H1 (cell line): ENCODE results near the gene CRHR2. TPM values are rescaled to one million over a fixed set of nuclear protein-coding genes. Genes with fewer than 3 reads are reported as not detected.

ENCODE experiments used
- CTCF ChIA-PET: fragments of 300-600 bp; sonication (Branson Sonifier 250); formaldehyde crosslinking; loops from one replicate; lab custom pipeline; 2021; ENCODE audit not compliant: partially characterized antibody; lab: Charles Lee
- POLR2A ChIA-PET: fragments of 300-600 bp; sonication (Branson Sonifier 250); formaldehyde crosslinking; loops from one replicate; lab custom pipeline; 2021; ENCODE audit warnings: inconsistent platforms; ENCODE audit not compliant: partially characterized antibody; lab: Charles Lee
- DNase-seq, 2 experiments: peaks; one replicate each; pipeline versions ENCODE4 v3.0.0 to v3.0.0-alpha.2; 2010 to 2022; ENCODE audit warnings: low spot score in 2 of 2, low read depth in 1 of 2, mixed read lengths in 1 of 2
- FAIRE-seq: peaks from 2 replicates; lab custom pipeline; 2011; peaks lifted over from hg19 to GRCh38; lab: Jason Lieb, UNC
- H2AFZ ChIP-seq: 2 replicates; pipeline ENCODE4 v1.8.1; 2012; ENCODE audit warnings: low read length, inconsistent platforms
- H2AK5ac ChIP-seq: 2 replicates; pipeline ENCODE4 v1.6.1; 2013; ENCODE audit warnings: low read depth, low read length
- H2BK120ac ChIP-seq: replicated peaks from 2 replicates; pipeline ENCODE3; 2013; ENCODE audit warnings: low read depth, low read length, inconsistent platforms
- H2BK12ac ChIP-seq: 2 replicates; pipeline ENCODE4 v1.6.1; 2013; ENCODE audit warnings: low read depth, low read length
- H2BK15ac ChIP-seq: 2 replicates; pipeline ENCODE4 v1.6.1; 2013; ENCODE audit warnings: low read length
- H2BK20ac ChIP-seq: 2 replicates; pipeline ENCODE4 v1.6.1; 2013; ENCODE audit warnings: low read length
- H2BK5ac ChIP-seq: 2 replicates; pipeline ENCODE4 v1.6.1; 2013; ENCODE audit warnings: low read depth, low read length
- H3K14ac ChIP-seq: 2 replicates; pipeline ENCODE4 v1.6.1; 2013; ENCODE audit warnings: inconsistent platforms; ENCODE audit not compliant: insufficient read length
- H3K18ac ChIP-seq: 2 replicates; pipeline ENCODE4 v1.6.1; 2013; ENCODE audit warnings: low read length; ENCODE audit errors: extremely low read depth
- H3K23ac ChIP-seq: 2 replicates; pipeline ENCODE4 v1.6.1; 2013; ENCODE audit warnings: inconsistent platforms; ENCODE audit not compliant: insufficient read length
- H3K23me2 ChIP-seq: 2 replicates; pipeline ENCODE4 v1.6.1; 2013; ENCODE audit warnings: low read depth, low read length
- H3K27ac ChIP-seq: 2 replicates; pipeline ENCODE4 v1.6.1; 2011; ENCODE audit warnings: low read depth, low read length, inconsistent platforms
- H3K27me3 ChIP-seq, 4 experiments: replicated peaks in 1 of 4; 1 replicate in 1 of 4; 2 replicates in 3 of 4; pipeline versions ENCODE4 v1.6.1 to v1.8.1; 2011 to 2013; ENCODE audit warnings: low read length in 3 of 4, mild to moderate bottlenecking in 3 of 4, inconsistent platforms in 2 of 4, mixed read lengths in 2 of 4, moderate library complexity in 1 of 4; ENCODE audit not compliant: control insufficient read depth in 3 of 4, insufficient read depth in 3 of 4; ENCODE audit errors: extremely low read depth in 1 of 4
- H3K36me3 ChIP-seq, 4 experiments: 2 replicates each; pipeline versions ENCODE4 v1.6.1 to v1.8.1; 2011 to 2013; ENCODE audit warnings: mild to moderate bottlenecking in 4 of 4, low read length in 3 of 4, moderate library complexity in 2 of 4, control low read depth in 1 of 4, inconsistent platforms in 1 of 4; ENCODE audit not compliant: insufficient read depth in 4 of 4, control insufficient read depth in 2 of 4
- H3K4ac ChIP-seq: replicated peaks from 2 replicates; pipeline ENCODE3; 2013; ENCODE audit warnings: low read length, low read depth, mixed read lengths, inconsistent platforms; ENCODE audit not compliant: insufficient read length
- H3K4me1 ChIP-seq, 4 experiments: replicated peaks in 1 of 4; 1 replicate in 1 of 4; 2 replicates in 3 of 4; pipeline versions ENCODE4 v1.6.1 to v1.8.1; 2011 to 2013; ENCODE audit warnings: low read length in 3 of 4, inconsistent platforms in 2 of 4, mixed read lengths in 1 of 4; ENCODE audit not compliant: insufficient read depth in 4 of 4, control insufficient read depth in 3 of 4
- H3K4me2 ChIP-seq, 2 experiments: 2 replicates each; pipeline versions ENCODE4 v1.6.1 to v1.8.1; 2011 to 2013; ENCODE audit warnings: low read depth in 2 of 2, low read length in 2 of 2, control low read depth in 1 of 2, inconsistent platforms in 1 of 2, mild to moderate bottlenecking in 1 of 2; ENCODE audit not compliant: insufficient read depth in 1 of 2
- H3K4me3 ChIP-seq, 4 experiments: fragments of 200-600, 300-600 bp in 1 of 4; sonication (generic), shearing (Covaris generic), sonication (Bioruptor Twin) in 1 of 4; 2 replicates each; pipeline versions ENCODE4 v1.5.1 to v1.8.1; 2011 to 2016; ENCODE audit warnings: low read length in 4 of 4, low read depth in 3 of 4, control low read depth in 2 of 4, inconsistent platforms in 2 of 4, mild to moderate bottlenecking in 2 of 4, mixed read lengths in 1 of 4, moderate library complexity in 1 of 4; ENCODE audit not compliant: insufficient read depth in 2 of 4; ENCODE audit errors: extremely low read depth in 1 of 4
- H3K56ac ChIP-seq: replicated peaks from 2 replicates; pipeline ENCODE3; 2013; ENCODE audit warnings: low read depth, mild to moderate bottlenecking, mixed read lengths, low read length, inconsistent platforms; ENCODE audit not compliant: insufficient read length
- H3K79me1 ChIP-seq: 2 replicates; pipeline ENCODE4 v1.6.1; 2013; ENCODE audit warnings: low read depth, low read length, control low read depth
- H3K79me2 ChIP-seq, 2 experiments: 2 replicates each; pipeline versions ENCODE4 v1.6.1 to v1.8.1; 2012 to 2013; ENCODE audit warnings: low read length in 2 of 2, mild to moderate bottlenecking in 2 of 2, inconsistent platforms in 1 of 2; ENCODE audit not compliant: insufficient read depth in 2 of 2, control insufficient read depth in 1 of 2
- H3K9ac ChIP-seq, 4 experiments: replicated peaks in 1 of 4; 1 replicate in 1 of 4; 2 replicates in 3 of 4; pipeline versions ENCODE4 v1.6.1 to v1.8.1; 2011 to 2013; ENCODE audit warnings: low read depth in 3 of 4, low read length in 3 of 4, control low read depth in 2 of 4, mild to moderate bottlenecking in 2 of 4, moderate library complexity in 2 of 4, inconsistent platforms in 1 of 4; ENCODE audit errors: extremely low read depth in 1 of 4
- H3K9me3 ChIP-seq, 2 experiments: 2 replicates each; pipeline versions ENCODE4 v1.6.1 to v1.8.1; 2012 to 2013; ENCODE audit warnings: mild to moderate bottlenecking in 2 of 2, moderate library complexity in 2 of 2, control low read depth in 1 of 2, inconsistent platforms in 1 of 2, low read depth in 1 of 2, low read length in 1 of 2, mixed read lengths in 1 of 2; ENCODE audit not compliant: insufficient read depth in 2 of 2
- H4K20me1 ChIP-seq, 2 experiments: replicated peaks in 1 of 2; 2 replicates each; pipeline versions ENCODE3 to v1.8.1; 2011 to 2013; ENCODE audit warnings: inconsistent platforms in 2 of 2, low read length in 2 of 2, mild to moderate bottlenecking in 1 of 2; ENCODE audit not compliant: insufficient read depth in 2 of 2, control insufficient read depth in 1 of 2
- H4K5ac ChIP-seq: 2 replicates; pipeline ENCODE4 v1.6.1; 2013; ENCODE audit warnings: low read length, low read depth, mixed read lengths, inconsistent platforms; ENCODE audit not compliant: insufficient read length
- H4K8ac ChIP-seq: 2 replicates; pipeline ENCODE4 v1.8.0; 2013; ENCODE audit warnings: mild to moderate bottlenecking, moderate library complexity, low read length, inconsistent platforms; ENCODE audit not compliant: insufficient read depth; ENCODE audit errors: extremely low read depth
- H4K91ac ChIP-seq: replicated peaks from 2 replicates; pipeline ENCODE3; 2013; ENCODE audit warnings: low read length, mixed read lengths, inconsistent platforms; ENCODE audit not compliant: insufficient read length
- EP300 ChIP-seq, 2 experiments: IDR thresholded peaks; 1 replicate in 1 of 2; 2 replicates in 1 of 2; pipeline ENCODE4 v1.6.1; 2011 to 2012; ENCODE audit warnings: low read depth in 2 of 2, low read length in 2 of 2, mild to moderate bottlenecking in 2 of 2, borderline replicate concordance in 1 of 2, inconsistent platforms in 1 of 2, moderate library complexity in 1 of 2
- GABPA ChIP-seq: IDR thresholded peaks from 2 replicates; pipeline ENCODE4 v1.6.1; 2011; ENCODE audit warnings: mild to moderate bottlenecking, low read length, moderate library complexity, borderline replicate concordance; ENCODE audit not compliant: insufficient read depth
- MAX ChIP-seq: IDR thresholded peaks from 2 replicates; pipeline ENCODE4 v1.6.1; 2012; ENCODE audit warnings: inconsistent platforms
- PHF8 ChIP-seq: fragments of 200-600 bp; sonication (generic); conservative IDR thresholded peaks from 2 replicates; pipeline ENCODE4 v1.7.1; 2012; ENCODE audit warnings: low read depth, mild to moderate bottlenecking, inconsistent platforms, low read length, moderate library complexity
- SRF ChIP-seq: IDR thresholded peaks from 2 replicates; pipeline ENCODE4 v1.6.1; 2011; ENCODE audit warnings: mild to moderate bottlenecking, low read depth, low read length, moderate library complexity
- TAF7 ChIP-seq: optimal IDR thresholded peaks from 2 replicates; pipeline ENCODE3; 2011; ENCODE audit warnings: low read depth, mild to moderate bottlenecking, inconsistent platforms, low read length, moderate library complexity, borderline replicate concordance
- YY1 ChIP-seq: IDR thresholded peaks from 2 replicates; pipeline ENCODE4 v1.6.1; 2011; ENCODE audit warnings: low read depth, mild to moderate bottlenecking, low read length
- whole genome bisulfite sequencing, 2 experiments: shearing (Covaris generic) in 1 of 2; methylation state at CpG; one replicate each; pipeline versions ENCODE4 v1.1.6 to v1.1.7; 2013 to 2015; ENCODE audit warnings: low lambda C conversion rate in 2 of 2, mixed read lengths in 2 of 2, inconsistent platforms in 1 of 2, low coverage in 1 of 2, missing lambda C conversion rate in 1 of 2; ENCODE audit not compliant: insufficient replicate concordance in 2 of 2, insufficient coverage in 1 of 2, insufficient read length in 1 of 2; ENCODE audit errors: extremely low coverage in 1 of 2, missing lambda C conversion rate in 1 of 2; 5-methylcytosine and 5-hydroxymethylcytosine counted together
- polyA plus RNA-seq, 7 experiments: library from polyadenylated mRNA; depleted of rRNA in 3 of 7; stranded (reverse) in 5 of 7; unstranded in 2 of 7; fragments of >200 nt in 5 of 7; fragments of 200-250 nt in 2 of 7; gene quantifications; 1 replicate in 5 of 7; 2 replicates in 1 of 7; 4 replicates in 1 of 7; pipeline versions ENCODE4 v1.2.1 to v1.2.3, GENCODE V29; 2011 to 2013; ENCODE audit warnings: missing spikeins in 2 of 7, mixed read lengths in 2 of 7
- total RNA-seq: library from RNA; stranded (reverse); fragmentation: NEBNext Ultra II Directional; extraction: Animal tissue kit (Norgen Biotek cat#: 25700); gene quantifications from 2 replicates; pipeline ENCODE4 v1.2.1, GENCODE V29; 2021

CRHR2 gene
- total and polyA plus RNA-seq, 2 of the 8 experiments (the other 6 are each of a cell fraction or from before 2014, with no cell fraction given): 0.37 to 1.3 TPM

DNA sequence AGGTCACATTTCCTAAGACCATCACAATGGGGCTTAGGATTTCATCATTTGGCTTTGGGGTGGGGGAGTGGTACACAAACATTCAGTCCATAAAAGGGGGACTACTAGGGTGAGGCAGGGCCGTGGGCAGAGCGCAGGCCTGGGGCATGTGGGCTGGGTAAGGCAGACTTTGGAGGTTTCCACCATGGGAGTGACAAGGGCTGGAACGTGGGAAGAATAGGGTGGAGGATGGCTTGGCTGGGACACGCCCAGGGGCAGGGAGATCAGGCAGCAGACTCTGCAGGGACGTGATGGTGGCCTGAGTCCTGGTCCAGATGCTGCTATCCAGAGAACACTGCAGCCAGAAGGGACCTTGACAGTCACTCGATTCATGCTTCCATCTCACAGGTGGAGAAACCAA, 24.7 kb upstream of the CRHR2 start:
- Histone ChIP-seq H3K36me3 (no peaks in the 10 kb centered on the region), H3K23ac (no peak overlapping the region), H3K18ac (no peak overlapping the region), H2BK12ac (no peak overlapping the region), H2BK120ac (no peak overlapping the region), H3K27ac (no peak overlapping the region), H3K4me3 (no peak overlapping the region), H3K23me2 (no peaks in the 10 kb centered on the region), H3K4ac (no peak overlapping the region), H3K14ac (no peak overlapping the region), H2BK15ac (no peak overlapping the region), H2BK5ac (no peak overlapping the region), H2AFZ (no peak overlapping the region), H4K20me1 (no peaks in the 10 kb centered on the region), H2BK20ac (no peak overlapping the region), H3K79me1 (no peaks in the 10 kb centered on the region), H3K9me3 (no peaks in the 10 kb centered on the region), H4K91ac (no peak overlapping the region), H3K4me1 (no peaks in the 10 kb centered on the region; a peak in 1 of 7 replicates), H3K56ac (no peak overlapping the region), H2AK5ac (no peak overlapping the region), H4K5ac (no peak overlapping the region), H3K9ac (no peak overlapping the region), H4K8ac (no peak overlapping the region), H3K27me3 (no peaks in the 10 kb centered on the region; a peak in 1 of 7 replicates), H3K4me2 (no peak overlapping the region), H3K79me2 (no peaks in the 10 kb centered on the region)
- TF ChIP-seq GABPA (no peak), YY1 (no peak), SRF (no peak), EP300 (IDR thresholded peaks at IDR 0.05; ENCODE audit: borderline replicate concordance in 1 of 2, low read depth in 2 of 2, low read length in 2 of 2) (no peak), MAX (no peak), PHF8 (no peak), TAF7 (no peak)
- no peak for FAIRE-seq
- CTCF ChIA-PET: interaction anchor here (1.0 to 2.4 kb wide), 5 partner anchors 8 to 34 kb away, joined by 3 to 11 read pairs (median 5); partner anchors contain the start of gene CRHR2
- no peak for DNase-seq
- WGBS, 2 experiments: 89% methylated on average over 6 of the region's 6 CpGs; no CpG with 5 or more reads in 1 of the 2 experiments
- POLR2A ChIA-PET: interaction anchor here (1.1 kb wide), 1 partner anchor 14 kb away, joined by 3 read pairs; no protein-coding TSS in a partner anchor
